Mucosa of gallbladder (tissue), 1 donor: ENCODE measurements around the gene AKR1D1. TPM values are rescaled to one million over a fixed set of nuclear protein-coding genes. Genes with fewer than 3 reads are reported as not detected.

Experiments
- DNase-seq: peaks from one replicate; pipeline ENCODE4 v3.0.0-alpha.2; 2020; ENCODE audit warnings: low spot score
- total RNA-seq: library from RNA; stranded (reverse); gene quantifications from one replicate; pipeline ENCODE4 v1.2.1, GENCODE V29; 2021
- donor health status: DM: no; HTN: no; CAD: no.

Gene AKR1D1
- total RNA-seq, 1 donor from 2014 or later, result 0.37 TPM

DNA sequence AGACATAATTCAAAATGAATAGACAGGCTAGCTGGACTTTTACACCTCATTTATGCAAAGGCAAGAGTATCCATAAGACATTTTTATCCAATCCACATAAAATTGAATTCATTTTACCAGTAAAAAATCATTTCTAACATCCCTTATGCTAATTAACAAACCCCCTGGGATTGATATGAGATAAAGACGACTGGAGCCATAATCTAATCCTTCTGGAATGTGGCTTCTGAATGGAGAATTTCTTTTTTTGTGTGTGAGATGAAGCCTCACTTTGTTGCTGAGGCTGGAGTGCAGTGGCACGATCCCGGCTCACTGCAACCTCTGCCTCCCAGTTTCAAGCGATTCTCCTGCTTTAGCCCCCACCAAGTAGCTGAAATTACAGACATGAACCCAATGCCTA, 90.4 kb downstream of the AKR1D1 start:
- no peak for DNase-seq

DNA sequence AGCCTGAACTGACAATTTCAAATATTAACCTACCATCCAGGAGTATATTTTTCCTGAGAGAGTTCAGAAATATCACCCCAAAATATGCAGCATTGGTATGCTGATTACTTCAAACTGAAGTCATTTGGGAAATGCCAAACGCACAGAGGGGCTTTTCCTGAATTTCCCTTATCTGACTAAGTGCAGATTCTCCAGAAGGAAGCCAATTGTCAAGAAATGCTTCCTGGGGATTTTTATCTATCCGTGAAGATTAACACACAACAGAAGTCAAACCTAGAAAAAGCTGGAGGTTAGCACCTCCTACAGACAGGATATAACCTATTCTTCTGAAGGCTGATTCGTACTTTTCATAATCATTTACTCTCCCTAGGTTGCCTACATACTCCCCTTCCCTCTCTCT, 91.0 kb downstream of the AKR1D1 start:
- DNase-seq, result no peak

DNA sequence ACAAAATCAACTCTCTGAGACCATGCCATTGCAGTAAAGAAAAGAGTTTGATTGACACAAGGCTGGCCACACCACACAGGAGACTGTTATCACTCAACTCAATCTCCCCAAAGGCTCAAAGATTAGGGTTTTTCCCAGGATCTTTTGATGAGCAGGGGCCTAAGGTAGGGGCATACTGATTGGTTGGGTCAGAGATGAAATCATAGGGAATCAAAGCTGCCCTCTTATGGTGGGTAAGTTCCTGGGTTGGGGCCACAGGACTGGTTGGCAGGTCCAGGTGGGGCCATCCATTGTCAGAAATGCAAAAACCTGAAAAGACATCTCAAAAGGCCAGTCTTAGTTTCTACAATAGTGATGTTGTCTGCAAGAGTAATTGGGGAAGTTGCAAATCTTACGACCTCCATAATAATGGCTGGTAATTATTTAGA, 91.6 kb downstream of the AKR1D1 start:
- DNase-seq, result no peak

Other genes with a start within 250 kb of the AKR1D1 start
- gene DGKI, start 229.5 kb upstream of the AKR1D1 start, total RNA-seq, result 3.1 TPM
- 80.3 TPM for gene CREB3L2, start 74.4 kb upstream of the AKR1D1 start, total RNA-seq